H9 (cell line): ENCODE data around the gene AP2A1. TPM values are rescaled to one million over a fixed set of nuclear protein-coding genes. Genes with fewer than 3 reads are reported as not detected.

Experiments
- DNase-seq: peaks from one replicate; pipeline ENCODE4 v3.0.0-alpha.2; 2017
- H2AFZ ChIP-seq: one replicate; pipeline ENCODE4 v1.6.1; 2013; ENCODE audit warnings: mild to moderate bottlenecking, low read length, control low read depth, moderate library complexity
- H2AK5ac ChIP-seq: 2 replicates; pipeline ENCODE4 v1.6.1; 2013; ENCODE audit warnings: low read length, control low read depth, mixed read lengths; ENCODE audit not compliant: insufficient read length
- H2BK120ac ChIP-seq: one replicate; pipeline ENCODE4 v1.6.1; 2013; ENCODE audit warnings: low read depth, mild to moderate bottlenecking, low read length, control low read depth, inconsistent platforms; ENCODE audit not compliant: poor library complexity, severe bottlenecking
- H2BK12ac ChIP-seq: 2 replicates; pipeline ENCODE4 v1.6.1; 2013; ENCODE audit warnings: low read length, control low read depth, mixed read lengths, low read depth; ENCODE audit not compliant: insufficient read length
- H2BK15ac ChIP-seq: 2 replicates; pipeline ENCODE4 v1.6.1; 2013; ENCODE audit warnings: low read depth, low read length, control low read depth
- H2BK20ac ChIP-seq: one replicate; pipeline ENCODE4 v1.6.1; 2013; ENCODE audit warnings: low read depth, mild to moderate bottlenecking, low read length, control low read depth, inconsistent platforms; ENCODE audit not compliant: poor library complexity, severe bottlenecking
- H2BK5ac ChIP-seq: 2 replicates; pipeline ENCODE4 v1.6.1; 2013; ENCODE audit warnings: low read length, control low read depth, mixed read lengths; ENCODE audit not compliant: insufficient read length
- H3K14ac ChIP-seq: 2 replicates; pipeline ENCODE4 v1.6.1; 2013; ENCODE audit warnings: low read length, control low read depth; ENCODE audit not compliant: insufficient read depth
- H3K18ac ChIP-seq: 2 replicates; pipeline ENCODE4 v1.6.1; 2013; ENCODE audit warnings: low read depth, mild to moderate bottlenecking, mixed read lengths, low read length, control low read depth; ENCODE audit not compliant: insufficient read length
- H3K23ac ChIP-seq: 2 replicates; pipeline ENCODE4 v1.6.1; 2013; ENCODE audit warnings: low read length, control low read depth, mixed read lengths, low read depth; ENCODE audit not compliant: insufficient read length
- H3K23me2 ChIP-seq: 2 replicates; pipeline ENCODE4 v1.6.1; 2013; ENCODE audit warnings: low read depth, mild to moderate bottlenecking, mixed read lengths, low read length, control low read depth; ENCODE audit not compliant: insufficient read length, poor library complexity, severe bottlenecking
- H3K27ac ChIP-seq: 2 replicates; pipeline ENCODE4 v1.5.1; 2013; ENCODE audit warnings: low read length, control low read depth, mixed read lengths, low read depth; ENCODE audit not compliant: insufficient read length
- H3K27me3 ChIP-seq: 2 replicates; pipeline ENCODE4 v1.6.1; 2013; ENCODE audit warnings: low read length, control low read depth, inconsistent platforms; ENCODE audit not compliant: insufficient read depth
- H3K4ac ChIP-seq: 2 replicates; pipeline ENCODE4 v1.6.1; 2013; ENCODE audit warnings: low read depth, mild to moderate bottlenecking, control low read depth, inconsistent platforms, low read length, moderate library complexity
- H3K4me1 ChIP-seq: 2 replicates; pipeline ENCODE4 v1.6.1; 2013; ENCODE audit warnings: low read length, control low read depth, inconsistent platforms; ENCODE audit not compliant: insufficient read depth
- H3K4me2 ChIP-seq: 2 replicates; pipeline ENCODE4 v1.6.1; 2013; ENCODE audit warnings: low read length, control low read depth, mixed read lengths; ENCODE audit not compliant: insufficient read length, insufficient read depth
- H3K56ac ChIP-seq: 2 replicates; pipeline ENCODE4 v1.6.1; 2013; ENCODE audit warnings: low read depth, mild to moderate bottlenecking, mixed read lengths, low read length, control low read depth; ENCODE audit not compliant: insufficient read length
- H3K79me1 ChIP-seq: 2 replicates; pipeline ENCODE4 v1.6.1; 2013; ENCODE audit warnings: low read depth, mild to moderate bottlenecking, moderate library complexity, low read length, control low read depth, inconsistent platforms; ENCODE audit not compliant: insufficient read depth, poor library complexity, severe bottlenecking
- H3K79me2 ChIP-seq: 2 replicates; pipeline ENCODE4 v1.6.1; 2013; ENCODE audit warnings: low read length, control low read depth, inconsistent platforms; ENCODE audit not compliant: insufficient read depth
- H3K9ac ChIP-seq: 2 replicates; pipeline ENCODE4 v1.6.1; 2013; ENCODE audit warnings: low read length, control low read depth, mixed read lengths; ENCODE audit not compliant: insufficient read length; ENCODE audit errors: extremely low read depth
- H3K9me3 ChIP-seq: one replicate; pipeline ENCODE4 v1.6.1; 2013; ENCODE audit warnings: low read depth, low read length, inconsistent platforms; ENCODE audit not compliant: control insufficient read depth
- H3T11ph ChIP-seq: one replicate; pipeline ENCODE4 v1.6.1; 2013; ENCODE audit warnings: mild to moderate bottlenecking, low read length, control low read depth, inconsistent platforms
- H4K20me1 ChIP-seq: one replicate; pipeline ENCODE4 v1.6.1; 2013; ENCODE audit not compliant: control insufficient read depth, insufficient read length, insufficient read depth
- H4K5ac ChIP-seq: 2 replicates; pipeline ENCODE4 v1.6.1; 2013; ENCODE audit warnings: low read depth, mild to moderate bottlenecking, mixed read lengths, low read length, control low read depth; ENCODE audit not compliant: insufficient read length
- H4K8ac ChIP-seq: replicated peaks from 2 replicates; pipeline ENCODE4 v1.6.1; 2013; ENCODE audit warnings: low read length, control low read depth, mixed read lengths, low read depth; ENCODE audit not compliant: insufficient read length
- H4K91ac ChIP-seq: 2 replicates; pipeline ENCODE4 v1.6.1; 2013; ENCODE audit warnings: low read depth, mild to moderate bottlenecking, moderate library complexity, mixed read lengths, low read length, control low read depth; ENCODE audit not compliant: insufficient read length
- H3K27ac Mint-ChIP-seq, 3 experiments: 2 replicates in 2 of 3; 3 replicates in 1 of 3; pipeline ENCODE4 v1.8.0; 2020 to 2021; ENCODE audit warnings: mixed read lengths in 3 of 3, mild to moderate bottlenecking in 1 of 3, moderate library complexity in 1 of 3
- H3K27me3 Mint-ChIP-seq: 2 replicates; pipeline ENCODE4 v1.8.0; 2021; ENCODE audit warnings: low read depth, mild to moderate bottlenecking, moderate library complexity, mixed read lengths
- H3K36me3 Mint-ChIP-seq, 3 experiments: 2 replicates in 2 of 3; 3 replicates in 1 of 3; pipeline ENCODE4 v1.8.0; 2020 to 2021; ENCODE audit warnings: low read depth in 3 of 3, mixed read lengths in 3 of 3; ENCODE audit not compliant: insufficient read depth in 1 of 3
- H3K4me1 Mint-ChIP-seq, 2 experiments: 2 replicates each; pipeline ENCODE4 v1.8.0; 2020; ENCODE audit warnings: mixed read lengths in 2 of 2
- H3K4me3 Mint-ChIP-seq, 2 experiments: 2 replicates in 1 of 2; 3 replicates in 1 of 2; pipeline ENCODE4 v1.8.0; 2020 to 2021; ENCODE audit warnings: mild to moderate bottlenecking in 2 of 2, mixed read lengths in 2 of 2, moderate library complexity in 1 of 2
- H3K9me3 Mint-ChIP-seq, 2 experiments: 2 replicates in 1 of 2; 3 replicates in 1 of 2; pipeline ENCODE4 v1.8.0; 2020; ENCODE audit warnings: mild to moderate bottlenecking in 2 of 2, mixed read lengths in 2 of 2, moderate library complexity in 1 of 2
- WGBS: extraction: QIAGEN DNeasy Blood & Tissue Kit; methylation state at CpG from one replicate; pipeline ENCODE4 v1.1.7; 2013; ENCODE audit warnings: missing lambda C conversion rate, low lambda C conversion rate, mixed read lengths; ENCODE audit not compliant: insufficient read length; ENCODE audit errors: extremely low coverage; 5-methylcytosine and 5-hydroxymethylcytosine counted together
- total RNA-seq: library from RNA; stranded (reverse); gene quantifications from 2 replicates; pipeline ENCODE4 v1.2.1, GENCODE V29; 2021
- TF ChIP-seq, protein P1 (sequence below): fragments of 200-600 bp; sonication (generic); conservative IDR thresholded peaks from 3 replicates; pipeline ENCODE4 v1.8.0; 2021; ENCODE audit warnings: antibody characterized with exemption, mild to moderate bottlenecking

AP2A1 gene
- total RNA-seq, 1 experiment from 2014 or later = 108 TPM

DNA sequence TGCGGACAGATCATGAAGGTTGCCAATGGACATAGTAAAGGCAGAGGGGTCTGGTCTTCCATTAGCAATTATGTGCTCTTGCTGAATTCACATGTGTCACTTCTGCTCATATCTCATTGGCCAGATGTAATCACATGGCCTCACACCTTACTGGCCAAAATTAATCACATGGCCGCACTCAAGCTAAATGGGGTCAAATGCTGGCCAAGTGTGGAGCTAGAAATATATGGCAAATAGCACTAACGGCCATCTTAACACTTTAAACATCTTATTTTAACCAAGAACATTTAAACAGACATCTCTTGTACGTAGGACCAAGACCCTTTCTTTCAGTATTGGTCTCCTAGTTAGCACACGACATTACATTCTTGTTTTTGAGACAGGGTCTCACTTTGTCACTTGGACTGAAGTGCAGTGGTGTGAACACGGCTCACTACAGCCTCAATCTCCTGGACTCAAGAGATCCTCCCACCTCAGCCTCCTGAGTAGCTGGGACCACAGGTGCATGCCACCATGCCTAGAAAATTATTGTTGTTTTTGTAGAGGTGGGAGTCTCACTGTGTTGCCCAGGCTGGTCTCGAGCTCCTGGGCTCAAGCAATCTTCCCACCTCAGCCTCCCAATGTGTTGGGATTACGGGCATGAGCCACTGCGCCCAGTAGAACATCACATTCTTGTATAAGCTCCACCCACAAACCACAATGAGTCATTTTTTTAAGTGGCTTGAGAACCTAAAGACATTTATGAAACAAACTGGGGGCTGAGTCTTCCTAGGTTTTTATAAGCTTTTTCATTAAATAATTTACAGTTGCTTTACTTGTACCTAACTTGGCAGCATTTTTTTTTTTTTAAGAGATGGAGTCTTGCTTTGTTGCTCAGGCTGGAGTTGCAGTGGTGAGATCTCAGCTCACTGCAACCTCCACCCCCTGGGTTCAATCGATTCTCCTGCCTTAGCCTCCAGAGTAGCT lies 81.2 kb downstream of the AP2A1 start:
- no peak overlapping the region; a peak in 1 of 5 replicates for H3K4me3 Mint-ChIP-seq
- Histone ChIP-seq H4K20me1 (peaks cover 3% of the 10 kb centered on the region), H3K9ac (no peak overlapping the region), H3K56ac (no peak overlapping the region), H2BK15ac (no peak overlapping the region), H4K8ac (no peak overlapping the region), H2BK20ac (no peak overlapping the region), H3K79me1 (peaks cover 6% of the 10 kb centered on the region), H3K79me2 (peaks cover 6% of the 10 kb centered on the region; the same call in 1 of the 2 replicates), H2BK120ac (no peak overlapping the region), H3T11ph (no peak overlapping the region), H2AFZ (no peak overlapping the region), H3K27me3 (no peaks in the 10 kb centered on the region), H2BK5ac (no peak overlapping the region), H4K91ac (no peak overlapping the region), H3K23me2 (peaks cover 10% of the 10 kb centered on the region), H3K23ac (no peak overlapping the region), H3K14ac (no peak overlapping the region), H3K4ac (no peak overlapping the region), H3K4me1 (no peaks in the 10 kb centered on the region; the same call in 1 of the 2 replicates), H3K18ac (no peak overlapping the region), H2BK12ac (no peak overlapping the region), H4K5ac (no peak overlapping the region), H3K4me2 (no peak overlapping the region), H2AK5ac (no peak overlapping the region), H3K9me3 (no peaks in the 10 kb centered on the region), H3K27ac (no peak overlapping the region)
- H3K27ac Mint-ChIP-seq = no peak overlapping the region; a peak in 1 of 7 replicates
- peaks cover 17 to 20% of the 10 kb centered on the region in 2 experiments for H3K4me1 Mint-ChIP-seq
- DNase-seq = no peak
- TF ChIP-seq, protein P1, sequence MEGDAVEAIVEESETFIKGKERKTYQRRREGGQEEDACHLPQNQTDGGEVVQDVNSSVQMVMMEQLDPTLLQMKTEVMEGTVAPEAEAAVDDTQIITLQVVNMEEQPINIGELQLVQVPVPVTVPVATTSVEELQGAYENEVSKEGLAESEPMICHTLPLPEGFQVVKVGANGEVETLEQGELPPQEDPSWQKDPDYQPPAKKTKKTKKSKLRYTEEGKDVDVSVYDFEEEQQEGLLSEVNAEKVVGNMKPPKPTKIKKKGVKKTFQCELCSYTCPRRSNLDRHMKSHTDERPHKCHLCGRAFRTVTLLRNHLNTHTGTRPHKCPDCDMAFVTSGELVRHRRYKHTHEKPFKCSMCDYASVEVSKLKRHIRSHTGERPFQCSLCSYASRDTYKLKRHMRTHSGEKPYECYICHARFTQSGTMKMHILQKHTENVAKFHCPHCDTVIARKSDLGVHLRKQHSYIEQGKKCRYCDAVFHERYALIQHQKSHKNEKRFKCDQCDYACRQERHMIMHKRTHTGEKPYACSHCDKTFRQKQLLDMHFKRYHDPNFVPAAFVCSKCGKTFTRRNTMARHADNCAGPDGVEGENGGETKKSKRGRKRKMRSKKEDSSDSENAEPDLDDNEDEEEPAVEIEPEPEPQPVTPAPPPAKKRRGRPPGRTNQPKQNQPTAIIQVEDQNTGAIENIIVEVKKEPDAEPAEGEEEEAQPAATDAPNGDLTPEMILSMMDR = no peak
- H3K27me3 Mint-ChIP-seq = no peaks in the 10 kb centered on the region; the same call in 1 of the 2 replicates
- H3K36me3 Mint-ChIP-seq = peaks cover 24 to 29% (median 25%) of the 10 kb centered on the region in 3 experiments
- no CpG with 5 or more reads among the region's 10 CpGs for WGBS
- H3K9me3 Mint-ChIP-seq = peaks cover 0 to 4% of the 10 kb centered on the region in 2 experiments; a peak in 2 of 5 replicates
